ENCODE data around the gene IRX6. TPM values are rescaled to one million over a fixed set of nuclear protein-coding genes. Genes with fewer than 3 reads are reported as not detected.

Gene IRX6
- polyA plus RNA-seq, 1 donor (not counting 4 experiments of a cell fraction or from before 2014, with no cell fraction given): not detected

DNA sequence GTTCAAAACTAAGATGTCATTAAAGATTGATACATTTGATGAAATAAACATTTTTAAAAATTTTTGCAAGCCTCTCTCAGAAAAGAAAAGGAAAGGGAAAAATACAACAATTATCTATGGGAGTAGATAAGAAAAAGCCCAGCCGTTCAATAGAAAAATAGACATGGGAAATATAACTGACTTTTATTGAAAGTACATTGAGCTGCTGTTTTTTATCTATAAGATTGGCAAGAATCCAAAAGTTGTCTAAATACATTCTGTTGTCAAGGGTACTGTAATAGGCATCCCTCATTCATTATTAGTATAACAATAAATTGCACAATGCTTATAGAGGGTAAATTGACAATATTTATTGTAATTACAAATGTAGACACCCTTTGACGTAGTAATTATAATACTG, 38.4 kb upstream of the IRX6 start:
- no peaks in the 10 kb centered on the region for H4K20me1 ChIP-seq (ENCODE audit: control insufficient read depth, extremely low read depth, insufficient read depth, low read length)
- no peaks in the 10 kb centered on the region for H3K9me1 ChIP-seq (ENCODE audit: control insufficient read depth, extremely low read depth, insufficient read depth, low read length)
- no peak overlapping the region for H3K27ac ChIP-seq (ENCODE audit: control insufficient read depth, insufficient read depth, low read length)
- DNase-seq (ENCODE audit: low read depth, low spot score): no peak
- no peaks in the 10 kb centered on the region for H3K9me3 ChIP-seq (ENCODE audit: control insufficient read depth, low read depth, low read length)
- no peak overlapping the region for H3K4me2 ChIP-seq (ENCODE audit: control insufficient read depth, extremely low read depth, insufficient read depth, low read depth, low read length)
- TF ChIP-seq, protein P1, sequence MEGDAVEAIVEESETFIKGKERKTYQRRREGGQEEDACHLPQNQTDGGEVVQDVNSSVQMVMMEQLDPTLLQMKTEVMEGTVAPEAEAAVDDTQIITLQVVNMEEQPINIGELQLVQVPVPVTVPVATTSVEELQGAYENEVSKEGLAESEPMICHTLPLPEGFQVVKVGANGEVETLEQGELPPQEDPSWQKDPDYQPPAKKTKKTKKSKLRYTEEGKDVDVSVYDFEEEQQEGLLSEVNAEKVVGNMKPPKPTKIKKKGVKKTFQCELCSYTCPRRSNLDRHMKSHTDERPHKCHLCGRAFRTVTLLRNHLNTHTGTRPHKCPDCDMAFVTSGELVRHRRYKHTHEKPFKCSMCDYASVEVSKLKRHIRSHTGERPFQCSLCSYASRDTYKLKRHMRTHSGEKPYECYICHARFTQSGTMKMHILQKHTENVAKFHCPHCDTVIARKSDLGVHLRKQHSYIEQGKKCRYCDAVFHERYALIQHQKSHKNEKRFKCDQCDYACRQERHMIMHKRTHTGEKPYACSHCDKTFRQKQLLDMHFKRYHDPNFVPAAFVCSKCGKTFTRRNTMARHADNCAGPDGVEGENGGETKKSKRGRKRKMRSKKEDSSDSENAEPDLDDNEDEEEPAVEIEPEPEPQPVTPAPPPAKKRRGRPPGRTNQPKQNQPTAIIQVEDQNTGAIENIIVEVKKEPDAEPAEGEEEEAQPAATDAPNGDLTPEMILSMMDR (optimal IDR thresholded peaks at IDR 0.05 in 1 of 3, IDR thresholded peaks at IDR 0.05 in 1 of 3, conservative IDR thresholded peaks at IDR 0.05 in 1 of 3; ENCODE audit: extremely low read depth in 1 of 3, insufficient read depth in 2 of 3, low read length in 3 of 3): no peak
- TF ChIP-seq EZH2 (IDR thresholded peaks at IDR 0.05; ENCODE audit: low read length): no peak
- no peaks in the 10 kb centered on the region for H3K36me3 ChIP-seq (ENCODE audit: control insufficient read depth in 2 of 2, extremely low read depth in 1 of 2, insufficient read depth in 2 of 2, low read length in 2 of 2)
- no peaks in the 10 kb centered on the region for H3K4me1 ChIP-seq (ENCODE audit: control insufficient read depth, extremely low read depth, insufficient read depth, low read length)
- no peak for FAIRE-seq
- H2AFZ ChIP-seq (ENCODE audit: control insufficient read depth, low read length): no peak overlapping the region
- H3K27me3 ChIP-seq (ENCODE audit: control insufficient read depth, extremely low read depth, insufficient read depth, low read length): peaks cover 5% of the 10 kb centered on the region
- H3K4me3 ChIP-seq (ENCODE audit: control insufficient read depth in 2 of 3, extremely low read depth in 1 of 3, insufficient read depth in 2 of 3, low read depth in 1 of 3, low read length in 3 of 3): no peak overlapping the region
- no peaks in the 10 kb centered on the region for H3K79me2 ChIP-seq (ENCODE audit: control insufficient read depth, insufficient read depth, low read length)
- no peak overlapping the region for H3K9ac ChIP-seq (ENCODE audit: control insufficient read depth, extremely low read depth, insufficient read depth, low read length)
- dilution Hi-C loops (cut with MboI; ENCODE audit: extremely low pct_ligation_motif_present, low sequenced_read_pairs): no loop called here

DNA sequence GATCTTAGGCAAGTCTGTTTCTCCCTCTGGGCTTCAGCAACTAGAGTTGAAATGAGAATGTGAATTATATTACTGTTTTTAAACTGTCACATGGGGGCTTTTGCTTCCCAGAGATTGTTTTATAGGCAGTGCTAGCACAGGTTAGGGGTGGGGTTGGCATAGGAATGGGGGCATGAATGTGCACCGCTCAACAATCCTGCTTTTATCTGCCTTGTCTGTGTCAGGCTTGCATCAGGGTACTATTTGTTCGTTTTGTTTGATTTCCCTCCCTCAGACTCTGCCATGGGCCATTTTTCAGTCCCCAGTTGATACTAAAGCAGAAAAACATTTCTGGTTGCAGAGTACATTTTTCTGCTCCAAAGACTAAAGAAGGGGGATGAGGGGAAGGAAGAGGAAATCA, 34.6 kb upstream of the IRX6 start:
- H3K4me2 ChIP-seq (ENCODE audit: control insufficient read depth, extremely low read depth, insufficient read depth, low read depth, low read length): no peak overlapping the region
- DNase-seq (ENCODE audit: low read depth, low spot score) (no peak), FAIRE-seq (no peak)
- no peaks in the 10 kb centered on the region for H3K4me1 ChIP-seq (ENCODE audit: control insufficient read depth, extremely low read depth, insufficient read depth, low read length)
- H3K36me3 ChIP-seq (ENCODE audit: control insufficient read depth in 2 of 2, extremely low read depth in 1 of 2, insufficient read depth in 2 of 2, low read length in 2 of 2): no peaks in the 10 kb centered on the region
- no peaks in the 10 kb centered on the region for H3K9me1 ChIP-seq (ENCODE audit: control insufficient read depth, extremely low read depth, insufficient read depth, low read length)
- no peaks in the 10 kb centered on the region for H3K79me2 ChIP-seq (ENCODE audit: control insufficient read depth, insufficient read depth, low read length)
- no peak overlapping the region for H3K9ac ChIP-seq (ENCODE audit: control insufficient read depth, extremely low read depth, insufficient read depth, low read length)
- TF ChIP-seq, protein P1 (optimal IDR thresholded peaks at IDR 0.05 in 1 of 3, IDR thresholded peaks at IDR 0.05 in 1 of 3, conservative IDR thresholded peaks at IDR 0.05 in 1 of 3; ENCODE audit: extremely low read depth in 1 of 3, insufficient read depth in 2 of 3, low read length in 3 of 3): no peak
- TF ChIP-seq EZH2 (IDR thresholded peaks at IDR 0.05; ENCODE audit: low read length): no peak
- no peak overlapping the region for H3K4me3 ChIP-seq (ENCODE audit: control insufficient read depth in 2 of 3, extremely low read depth in 1 of 3, insufficient read depth in 2 of 3, low read depth in 1 of 3, low read length in 3 of 3)
- H3K27me3 ChIP-seq (ENCODE audit: control insufficient read depth, extremely low read depth, insufficient read depth, low read length): no peaks in the 10 kb centered on the region
- H4K20me1 ChIP-seq (ENCODE audit: control insufficient read depth, extremely low read depth, insufficient read depth, low read length): no peaks in the 10 kb centered on the region
- H3K9me3 ChIP-seq (ENCODE audit: control insufficient read depth, low read depth, low read length): no peaks in the 10 kb centered on the region
- no peak overlapping the region for H3K27ac ChIP-seq (ENCODE audit: control insufficient read depth, insufficient read depth, low read length)
- H2AFZ ChIP-seq (ENCODE audit: control insufficient read depth, low read length): no peak overlapping the region
- dilution Hi-C loops (cut with MboI; ENCODE audit: extremely low pct_ligation_motif_present, low sequenced_read_pairs): no loop called here

Measured in keratinocyte (primary cell).